Karpas-422 (cell line): ENCODE data around the gene CHST3. TPM values are rescaled to one million over a fixed set of nuclear protein-coding genes. Genes with fewer than 3 reads are reported as not detected.

Experiments
- DNase-seq: peaks from one replicate; pipeline ENCODE4 v3.0.0-alpha.2; 2015
- H2AFZ ChIP-seq: fragments of 200-600 bp; sonication (generic); 2 replicates; pipeline ENCODE4 v1.6.1; 2014; ENCODE audit warnings: antibody characterized with exemption, low read length, mixed read lengths
- H3K27ac ChIP-seq: fragments of 200-600 bp; sonication (generic); 2 replicates; pipeline ENCODE4 v1.5.1; 2014; ENCODE audit warnings: mild to moderate bottlenecking, low read length, moderate library complexity
- H3K27me3 ChIP-seq: fragments of 200-600 bp; sonication (generic); 2 replicates; pipeline ENCODE4 v1.6.1; 2014; ENCODE audit warnings: low read length, mixed read lengths
- H3K36me3 ChIP-seq: fragments of 200-600 bp; sonication (generic); 2 replicates; pipeline ENCODE4 v1.6.1; 2014; ENCODE audit warnings: low read length, mixed read lengths; ENCODE audit not compliant: insufficient read depth
- H3K4me1 ChIP-seq: fragments of 200-600 bp; sonication (generic); 2 replicates; pipeline ENCODE4 v1.6.1; 2014; ENCODE audit warnings: mild to moderate bottlenecking, low read length, mixed read lengths
- H3K4me2 ChIP-seq: fragments of 200-600 bp; sonication (generic); 2 replicates; pipeline ENCODE4 v1.6.1; 2014; ENCODE audit warnings: low read length, low read depth, mild to moderate bottlenecking; ENCODE audit not compliant: poor library complexity, severe bottlenecking
- H3K4me3 ChIP-seq: fragments of 200-600 bp; sonication (generic); 2 replicates; pipeline ENCODE4 v1.5.1; 2014; ENCODE audit warnings: mild to moderate bottlenecking, antibody characterized with exemption, low read length, mixed read lengths
- H3K79me2 ChIP-seq: fragments of 200-600 bp; sonication (generic); 2 replicates; pipeline ENCODE4 v1.6.1; 2014; ENCODE audit warnings: mild to moderate bottlenecking, low read length, mixed read lengths
- H3K9ac ChIP-seq: fragments of 200-600 bp; sonication (generic); 2 replicates; pipeline ENCODE4 v1.6.0; 2014; ENCODE audit warnings: low read length
- H3K9me2 ChIP-seq: fragments of 200-600 bp; sonication (generic), shearing (Covaris generic); replicated peaks from 2 replicates; pipeline ENCODE4 v1.6.0; 2014; ENCODE audit warnings: mild to moderate bottlenecking, low read length, moderate library complexity; ENCODE audit not compliant: insufficient read depth
- H3K9me3 ChIP-seq: fragments of 300-700, 200-600 bp; sonication (generic); 2 replicates; pipeline ENCODE4 v1.6.1; 2014; ENCODE audit warnings: low read length, mixed read lengths
- H4K20me1 ChIP-seq: fragments of 200-600 bp; sonication (generic); 2 replicates; pipeline ENCODE4 v1.6.1; 2014; ENCODE audit warnings: mild to moderate bottlenecking, antibody characterized with exemption, low read length, low read depth; ENCODE audit not compliant: insufficient read depth
- total RNA-seq: library from RNA; depleted of rRNA; stranded (reverse); fragments of >200 nt; shearing (Covaris generic); gene quantifications from 2 replicates; pipeline ENCODE4 v1.2.3, GENCODE V29; 2014; ENCODE audit warnings: low replicate concordance

The CHST3 gene
- total RNA-seq, 1 experiment from 2014 or later: not detected

DNA sequence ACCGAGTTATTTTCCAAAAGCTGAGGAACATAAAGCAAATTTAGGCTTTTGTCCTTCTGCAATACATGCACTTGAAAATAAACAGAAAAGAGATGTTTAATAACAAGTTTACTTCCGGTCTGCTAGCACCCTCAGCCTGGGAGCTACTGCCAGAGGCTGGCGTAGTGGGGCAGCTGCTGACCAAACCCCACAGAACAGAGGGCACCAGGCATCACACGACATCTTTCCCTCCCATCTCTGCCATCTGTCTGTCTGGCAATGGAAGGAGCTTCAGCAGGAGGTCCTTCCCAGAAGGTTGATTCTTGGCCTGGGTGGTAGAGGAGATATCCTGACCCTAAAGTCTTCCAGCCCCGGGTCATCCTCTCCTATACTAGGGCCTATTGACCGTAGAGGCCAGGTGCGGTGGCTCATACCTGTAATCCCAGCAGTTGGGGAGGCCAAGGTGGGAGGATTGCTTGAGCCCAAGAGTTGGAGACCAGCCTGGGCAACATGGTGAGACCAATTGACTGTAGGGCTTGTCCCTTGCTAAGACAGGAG lies 47.8 kb downstream of the CHST3 start:
- no peaks in the 10 kb centered on the region for H3K79me2 ChIP-seq
- no peaks in the 10 kb centered on the region for H3K9me2 ChIP-seq
- no peaks in the 10 kb centered on the region for H4K20me1 ChIP-seq
- no peaks in the 10 kb centered on the region for H3K27me3 ChIP-seq
- H3K4me2 ChIP-seq: no peak overlapping the region
- H3K36me3 ChIP-seq: no peaks in the 10 kb centered on the region
- no peak overlapping the region for H3K4me3 ChIP-seq
- H2AFZ ChIP-seq: no peak overlapping the region
- no peak for DNase-seq
- H3K9ac ChIP-seq: no peak overlapping the region
- H3K4me1 ChIP-seq: no peaks in the 10 kb centered on the region
- no peaks in the 10 kb centered on the region for H3K9me3 ChIP-seq
- no peak overlapping the region for H3K27ac ChIP-seq

DNA sequence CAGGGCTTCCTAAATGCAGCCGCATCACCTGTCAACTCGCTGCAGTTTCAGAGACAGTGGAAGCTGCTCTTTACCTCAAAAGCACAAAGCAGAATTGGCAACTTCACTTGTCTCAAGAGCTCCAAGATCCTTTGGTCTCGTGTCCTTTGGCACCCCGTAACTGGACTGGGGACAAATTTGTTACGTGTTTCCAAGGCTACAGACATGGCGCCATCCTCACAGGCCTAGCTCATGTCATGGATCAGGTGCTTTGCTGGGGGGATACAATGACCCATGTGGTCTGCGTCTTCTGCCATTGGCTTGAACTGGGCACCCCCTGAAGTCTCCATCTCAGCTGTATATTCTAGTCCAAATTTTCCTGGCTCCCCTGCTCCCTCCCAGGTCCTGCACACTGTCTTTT lies 48.6 kb downstream of the CHST3 start:
- Histone ChIP-seq H3K79me2 (no peaks in the 10 kb centered on the region), H3K4me1 (no peaks in the 10 kb centered on the region)

DNA sequence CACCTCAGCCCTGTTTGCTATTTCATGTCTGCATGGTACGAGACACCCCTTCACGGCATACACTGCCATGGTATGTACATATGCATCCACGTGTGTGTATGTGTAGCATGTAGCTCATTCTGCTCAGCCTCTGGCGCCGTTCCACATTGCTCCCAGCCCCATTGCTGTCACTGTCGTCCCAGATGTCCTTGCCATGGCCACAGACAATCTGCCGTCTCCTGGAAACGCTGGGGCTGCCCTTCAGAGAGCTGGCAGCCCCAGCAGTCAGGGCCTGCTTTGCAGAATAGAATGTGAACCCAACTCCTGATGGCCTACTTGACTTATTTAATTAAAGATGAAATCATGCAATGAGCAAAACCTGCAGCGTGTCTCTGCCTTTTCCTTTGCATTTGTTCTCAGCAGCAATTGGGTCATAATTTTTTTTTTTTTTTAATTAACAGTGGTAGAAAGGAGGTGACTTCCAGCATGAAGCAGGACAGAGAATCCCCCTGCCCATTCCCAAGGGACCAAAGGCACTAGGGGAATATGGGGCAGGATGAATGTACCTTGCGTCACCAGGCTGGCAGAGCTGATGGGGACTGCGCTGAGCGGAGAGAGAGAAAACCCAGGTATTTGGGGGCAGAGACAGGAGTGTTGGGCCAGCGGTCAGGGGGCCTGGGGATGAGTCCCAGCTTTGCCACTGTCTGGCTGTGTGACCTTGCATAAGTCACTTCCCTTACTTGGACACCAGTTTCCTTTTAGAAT lies 49.2 kb downstream of the CHST3 start:
- Histone ChIP-seq H3K9me3 (no peaks in the 10 kb centered on the region), H4K20me1 (no peaks in the 10 kb centered on the region), H3K4me2 (no peak overlapping the region), H3K4me1 (no peaks in the 10 kb centered on the region), H3K36me3 (no peaks in the 10 kb centered on the region), H3K9me2 (no peaks in the 10 kb centered on the region), H3K4me3 (no peak overlapping the region), H2AFZ (no peak overlapping the region), H3K27me3 (no peaks in the 10 kb centered on the region), H3K79me2 (no peaks in the 10 kb centered on the region), H3K27ac (no peak overlapping the region), H3K9ac (no peak overlapping the region)
- no peak for DNase-seq

More for the DNA sequence above, 48.6 kb downstream of the CHST3 start:
- Histone ChIP-seq H3K4me2 (no peak overlapping the region), H3K9ac (no peak overlapping the region), H3K9me3 (no peaks in the 10 kb centered on the region), H3K36me3 (no peaks in the 10 kb centered on the region), H3K27me3 (no peaks in the 10 kb centered on the region), H3K27ac (no peak overlapping the region), H3K9me2 (no peaks in the 10 kb centered on the region), H2AFZ (no peak overlapping the region), H4K20me1 (no peaks in the 10 kb centered on the region), H3K4me3 (no peak overlapping the region)
- no peak for DNase-seq

DNA sequence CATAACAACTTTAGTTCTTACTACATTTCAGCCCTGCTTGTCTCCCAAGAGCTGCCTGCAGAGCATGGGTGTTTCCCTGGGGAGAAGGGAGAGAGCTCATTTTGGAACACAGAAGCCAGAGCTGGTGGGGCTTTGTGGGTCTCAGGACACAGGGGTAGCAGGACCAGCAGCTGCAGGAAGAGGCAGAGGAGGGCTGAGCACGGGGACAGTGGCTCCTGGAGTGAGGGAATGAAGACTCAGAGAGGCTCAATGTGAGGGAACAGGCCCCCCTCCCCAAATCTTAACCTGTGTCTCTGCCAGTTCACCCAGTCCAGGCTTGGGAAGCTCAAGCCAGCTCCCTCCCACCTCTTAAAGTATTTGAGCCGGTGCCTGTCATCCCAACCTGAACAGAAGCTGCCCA lies 50.0 kb downstream of the CHST3 start:
- H3K27ac ChIP-seq: no peak overlapping the region
- no peak overlapping the region for H3K4me2 ChIP-seq
- no peaks in the 10 kb centered on the region for H3K9me3 ChIP-seq
- no peak overlapping the region for H3K9ac ChIP-seq
- no peak overlapping the region for H2AFZ ChIP-seq
- H3K36me3 ChIP-seq: no peaks in the 10 kb centered on the region
- no peak overlapping the region for H3K4me3 ChIP-seq
- H3K4me1 ChIP-seq: no peaks in the 10 kb centered on the region
- H3K79me2 ChIP-seq: no peaks in the 10 kb centered on the region
- no peaks in the 10 kb centered on the region for H4K20me1 ChIP-seq
- DNase-seq: no peak
- H3K9me2 ChIP-seq: no peaks in the 10 kb centered on the region
- H3K27me3 ChIP-seq: no peaks in the 10 kb centered on the region

DNA sequence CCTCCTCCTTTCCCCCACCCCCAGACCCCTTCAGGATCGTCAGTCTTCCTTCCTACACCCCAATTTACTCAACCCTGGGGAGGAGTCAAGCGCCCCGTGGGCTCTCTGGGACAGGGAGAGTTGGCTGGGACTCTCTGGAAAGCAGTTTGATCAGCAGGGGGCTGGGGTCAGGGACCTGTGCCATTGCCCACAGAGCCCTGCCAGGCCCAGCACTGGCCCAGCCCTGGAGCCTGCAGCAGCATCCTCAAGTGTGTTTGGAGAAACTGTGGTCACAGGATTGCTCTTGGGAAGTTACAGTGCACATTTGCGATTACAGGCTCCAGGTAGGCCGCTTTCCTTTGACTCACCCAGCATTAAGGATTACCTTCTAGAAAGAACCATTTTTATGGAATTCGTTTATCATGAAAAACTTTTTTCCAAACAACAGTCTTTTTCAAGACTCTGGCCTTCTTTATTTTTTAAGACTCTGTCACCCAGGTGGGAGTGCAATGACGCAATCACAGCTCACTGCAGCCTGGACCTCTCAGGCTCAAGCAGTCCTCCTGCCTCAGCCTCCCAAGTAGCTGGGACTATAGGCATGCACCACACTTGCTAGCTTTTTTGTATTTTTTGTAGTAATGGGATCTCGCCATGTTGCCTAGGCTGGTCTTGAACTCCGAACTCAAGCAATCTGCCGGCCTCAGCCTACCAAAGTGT lies 50.7 kb downstream of the CHST3 start:
- Histone ChIP-seq H2AFZ (no peak overlapping the region), H3K4me2 (no peak overlapping the region), H3K9me3 (no peaks in the 10 kb centered on the region), H3K9me2 (no peaks in the 10 kb centered on the region), H3K36me3 (no peaks in the 10 kb centered on the region), H3K4me1 (no peaks in the 10 kb centered on the region), H3K27ac (no peak overlapping the region), H3K4me3 (no peak overlapping the region), H3K9ac (no peak overlapping the region), H3K79me2 (no peaks in the 10 kb centered on the region), H4K20me1 (no peaks in the 10 kb centered on the region), H3K27me3 (no peaks in the 10 kb centered on the region)
- no peak for DNase-seq

DNA sequence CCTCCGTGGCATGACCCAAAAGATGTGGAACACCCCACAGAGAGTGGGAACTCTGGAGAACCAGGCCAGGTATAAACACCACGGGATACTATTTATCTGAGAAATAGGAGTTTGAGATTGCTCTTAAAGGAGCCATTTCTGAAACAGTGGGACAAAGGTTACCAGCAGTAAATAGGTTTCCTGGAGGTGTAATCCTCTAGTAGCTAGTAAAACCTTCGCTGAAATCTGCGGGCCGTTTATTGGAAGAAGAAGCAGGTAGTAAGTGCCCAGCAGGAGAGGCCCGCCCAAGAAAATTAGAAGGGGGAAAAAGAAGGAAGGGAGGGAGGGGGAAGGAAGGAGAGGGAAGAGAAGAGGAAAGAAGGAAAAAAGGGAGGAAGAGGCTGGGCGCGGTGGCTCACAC lies 51.6 kb downstream of the CHST3 start:
- Histone ChIP-seq H3K4me1 (no peaks in the 10 kb centered on the region), H3K27me3 (no peaks in the 10 kb centered on the region), H4K20me1 (no peaks in the 10 kb centered on the region), H3K4me2 (no peak overlapping the region), H3K36me3 (no peaks in the 10 kb centered on the region), H2AFZ (no peak overlapping the region), H3K79me2 (no peaks in the 10 kb centered on the region), H3K9ac (no peak overlapping the region), H3K9me2 (no peaks in the 10 kb centered on the region), H3K4me3 (no peak overlapping the region), H3K27ac (no peak overlapping the region), H3K9me3 (no peaks in the 10 kb centered on the region)
- DNase-seq: no peak

DNA sequence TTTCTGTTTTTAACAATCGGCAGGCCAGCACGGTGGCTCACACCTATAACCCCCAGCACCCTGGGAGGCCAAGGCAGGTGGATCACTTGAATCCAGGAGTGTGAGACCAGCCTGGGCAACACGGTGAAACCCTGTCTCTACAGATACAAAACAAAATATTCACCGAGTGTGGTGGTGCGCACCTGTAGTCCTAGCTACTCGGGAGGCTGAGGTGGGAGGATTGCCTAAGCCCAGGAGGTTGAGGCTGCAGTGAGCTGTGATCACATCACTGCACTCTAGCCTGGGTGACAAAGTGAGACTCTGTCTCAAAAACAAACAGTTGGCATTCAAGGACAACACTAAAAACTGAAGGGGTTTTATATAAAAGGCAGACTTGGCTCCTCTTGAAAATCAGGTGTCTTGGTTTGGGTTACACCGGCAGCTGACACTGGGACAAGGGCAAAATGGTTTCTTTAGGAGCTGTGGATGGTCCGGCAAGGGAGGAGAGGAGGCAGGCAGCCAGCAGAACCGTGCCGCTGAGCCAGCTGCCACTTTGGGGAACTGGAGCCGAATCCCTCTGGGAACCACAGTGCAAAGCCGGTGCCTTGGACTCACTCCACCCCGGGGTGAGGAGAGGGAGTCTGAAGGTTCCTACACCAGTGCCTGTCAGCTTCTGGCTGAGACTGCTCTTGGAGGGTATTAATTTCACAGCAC lies 52.6 kb downstream of the CHST3 start:
- DNase-seq: no peak

More for the DNA sequence above, 52.6 kb downstream of the CHST3 start:
- no peaks in the 10 kb centered on the region for H4K20me1 ChIP-seq
- no peaks in the 10 kb centered on the region for H3K9me2 ChIP-seq
- no peaks in the 10 kb centered on the region for H3K27me3 ChIP-seq
- H3K9ac ChIP-seq: no peak overlapping the region
- no peak overlapping the region for H3K4me3 ChIP-seq
- no peaks in the 10 kb centered on the region for H3K4me1 ChIP-seq
- H3K79me2 ChIP-seq: no peaks in the 10 kb centered on the region
- no peak overlapping the region for H2AFZ ChIP-seq
- no peak overlapping the region for H3K4me2 ChIP-seq
- H3K9me3 ChIP-seq: no peaks in the 10 kb centered on the region
- no peak overlapping the region for H3K27ac ChIP-seq
- no peaks in the 10 kb centered on the region for H3K36me3 ChIP-seq
